HL-60 (cell line): ENCODE measurements around the gene FBXW7.

Source experiments
- POLR2AphosphoS5 ChIP-seq: IDR thresholded peaks from 2 replicates; pipeline ENCODE4 v1.6.1; 2012; ENCODE audit warnings: low read depth
- TF ChIP-seq, protein P1 (sequence below): IDR thresholded peaks from one replicate; pipeline ENCODE4 v1.5.1; 2011; ENCODE audit warnings: low read length, control low read depth, inconsistent platforms; ENCODE audit not compliant: insufficient read depth
- TF ChIP-seq, protein P2 (sequence below): IDR thresholded peaks from 2 replicates; pipeline ENCODE4 v1.6.1; 2012; ENCODE audit warnings: low read depth; ENCODE audit not compliant: insufficient replicate concordance

GRCh38 chr4:152482211-152482610 lies 53.7 kb downstream of the FBXW7 start:
- no peak for TF ChIP-seq POLR2AphosphoS5
- TF ChIP-seq, protein P1, sequence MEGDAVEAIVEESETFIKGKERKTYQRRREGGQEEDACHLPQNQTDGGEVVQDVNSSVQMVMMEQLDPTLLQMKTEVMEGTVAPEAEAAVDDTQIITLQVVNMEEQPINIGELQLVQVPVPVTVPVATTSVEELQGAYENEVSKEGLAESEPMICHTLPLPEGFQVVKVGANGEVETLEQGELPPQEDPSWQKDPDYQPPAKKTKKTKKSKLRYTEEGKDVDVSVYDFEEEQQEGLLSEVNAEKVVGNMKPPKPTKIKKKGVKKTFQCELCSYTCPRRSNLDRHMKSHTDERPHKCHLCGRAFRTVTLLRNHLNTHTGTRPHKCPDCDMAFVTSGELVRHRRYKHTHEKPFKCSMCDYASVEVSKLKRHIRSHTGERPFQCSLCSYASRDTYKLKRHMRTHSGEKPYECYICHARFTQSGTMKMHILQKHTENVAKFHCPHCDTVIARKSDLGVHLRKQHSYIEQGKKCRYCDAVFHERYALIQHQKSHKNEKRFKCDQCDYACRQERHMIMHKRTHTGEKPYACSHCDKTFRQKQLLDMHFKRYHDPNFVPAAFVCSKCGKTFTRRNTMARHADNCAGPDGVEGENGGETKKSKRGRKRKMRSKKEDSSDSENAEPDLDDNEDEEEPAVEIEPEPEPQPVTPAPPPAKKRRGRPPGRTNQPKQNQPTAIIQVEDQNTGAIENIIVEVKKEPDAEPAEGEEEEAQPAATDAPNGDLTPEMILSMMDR, result no peak
- TF ChIP-seq, protein P2, sequence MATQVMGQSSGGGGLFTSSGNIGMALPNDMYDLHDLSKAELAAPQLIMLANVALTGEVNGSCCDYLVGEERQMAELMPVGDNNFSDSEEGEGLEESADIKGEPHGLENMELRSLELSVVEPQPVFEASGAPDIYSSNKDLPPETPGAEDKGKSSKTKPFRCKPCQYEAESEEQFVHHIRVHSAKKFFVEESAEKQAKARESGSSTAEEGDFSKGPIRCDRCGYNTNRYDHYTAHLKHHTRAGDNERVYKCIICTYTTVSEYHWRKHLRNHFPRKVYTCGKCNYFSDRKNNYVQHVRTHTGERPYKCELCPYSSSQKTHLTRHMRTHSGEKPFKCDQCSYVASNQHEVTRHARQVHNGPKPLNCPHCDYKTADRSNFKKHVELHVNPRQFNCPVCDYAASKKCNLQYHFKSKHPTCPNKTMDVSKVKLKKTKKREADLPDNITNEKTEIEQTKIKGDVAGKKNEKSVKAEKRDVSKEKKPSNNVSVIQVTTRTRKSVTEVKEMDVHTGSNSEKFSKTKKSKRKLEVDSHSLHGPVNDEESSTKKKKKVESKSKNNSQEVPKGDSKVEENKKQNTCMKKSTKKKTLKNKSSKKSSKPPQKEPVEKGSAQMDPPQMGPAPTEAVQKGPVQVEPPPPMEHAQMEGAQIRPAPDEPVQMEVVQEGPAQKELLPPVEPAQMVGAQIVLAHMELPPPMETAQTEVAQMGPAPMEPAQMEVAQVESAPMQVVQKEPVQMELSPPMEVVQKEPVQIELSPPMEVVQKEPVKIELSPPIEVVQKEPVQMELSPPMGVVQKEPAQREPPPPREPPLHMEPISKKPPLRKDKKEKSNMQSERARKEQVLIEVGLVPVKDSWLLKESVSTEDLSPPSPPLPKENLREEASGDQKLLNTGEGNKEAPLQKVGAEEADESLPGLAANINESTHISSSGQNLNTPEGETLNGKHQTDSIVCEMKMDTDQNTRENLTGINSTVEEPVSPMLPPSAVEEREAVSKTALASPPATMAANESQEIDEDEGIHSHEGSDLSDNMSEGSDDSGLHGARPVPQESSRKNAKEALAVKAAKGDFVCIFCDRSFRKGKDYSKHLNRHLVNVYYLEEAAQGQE, result no peak
